Stimulated activated CD4-positive, alpha-beta T cell treated with anti-CD3 and anti-CD28 coated beads, Interleukin-15, amount 100 ng/mL, for 24 hours (primary cell): ENCODE results near the gene CSF1.
A peak's percentile ranks its signal among the peaks of the same experiment; 100 is the strongest.

ENCODE experiments used
- DNase-seq: peaks from one replicate; pipeline ENCODE4 v3.0.0-alpha.2; 2020

The CSF1 gene

DNA sequence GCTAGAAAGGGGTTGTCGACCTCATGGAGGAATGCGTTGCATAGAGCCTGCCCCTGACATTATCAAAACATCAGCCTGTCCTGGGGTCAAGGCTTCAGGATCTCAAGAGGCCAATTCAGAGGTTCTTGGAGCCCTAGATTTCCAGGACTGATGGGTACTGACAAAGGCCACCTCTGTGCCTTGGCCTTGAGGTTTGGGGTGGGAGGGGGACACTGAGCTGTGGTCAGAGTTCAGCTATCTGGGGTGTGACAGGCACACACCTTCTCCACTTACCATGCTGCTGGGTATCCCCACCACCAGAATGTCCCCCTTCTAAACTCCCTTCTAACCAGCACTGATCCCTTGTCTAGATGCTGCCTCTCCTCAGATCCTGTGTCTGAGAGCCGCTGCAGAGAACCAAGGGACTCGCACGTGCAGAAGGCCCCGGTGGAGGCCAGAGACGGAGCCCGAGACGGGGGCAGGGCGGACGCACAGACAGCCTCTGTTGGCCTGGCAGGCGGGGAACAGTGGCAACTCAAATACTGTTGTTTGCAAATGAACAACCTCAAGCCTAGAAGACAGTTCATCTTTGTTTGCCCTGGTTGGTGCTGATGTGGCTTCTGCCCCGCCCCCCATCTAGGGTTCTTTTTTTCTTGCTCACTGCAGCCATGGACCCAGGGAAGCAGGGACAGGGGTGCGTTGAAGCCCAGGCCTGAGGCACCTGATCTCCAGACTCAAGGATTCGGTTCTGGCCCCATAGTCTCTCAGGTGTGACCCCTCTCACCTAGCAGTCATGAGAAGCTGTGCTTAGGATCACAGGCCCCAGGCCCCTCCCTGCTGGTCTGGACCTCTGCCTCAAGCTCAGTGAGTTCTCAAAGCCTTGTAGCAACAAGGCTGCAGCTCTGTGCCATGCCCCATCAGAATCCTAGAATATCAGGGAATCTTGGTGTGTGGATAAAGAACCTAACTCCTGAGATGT is 28.1 kb upstream of the CSF1 start:
- no peak for DNase-seq

DNA sequence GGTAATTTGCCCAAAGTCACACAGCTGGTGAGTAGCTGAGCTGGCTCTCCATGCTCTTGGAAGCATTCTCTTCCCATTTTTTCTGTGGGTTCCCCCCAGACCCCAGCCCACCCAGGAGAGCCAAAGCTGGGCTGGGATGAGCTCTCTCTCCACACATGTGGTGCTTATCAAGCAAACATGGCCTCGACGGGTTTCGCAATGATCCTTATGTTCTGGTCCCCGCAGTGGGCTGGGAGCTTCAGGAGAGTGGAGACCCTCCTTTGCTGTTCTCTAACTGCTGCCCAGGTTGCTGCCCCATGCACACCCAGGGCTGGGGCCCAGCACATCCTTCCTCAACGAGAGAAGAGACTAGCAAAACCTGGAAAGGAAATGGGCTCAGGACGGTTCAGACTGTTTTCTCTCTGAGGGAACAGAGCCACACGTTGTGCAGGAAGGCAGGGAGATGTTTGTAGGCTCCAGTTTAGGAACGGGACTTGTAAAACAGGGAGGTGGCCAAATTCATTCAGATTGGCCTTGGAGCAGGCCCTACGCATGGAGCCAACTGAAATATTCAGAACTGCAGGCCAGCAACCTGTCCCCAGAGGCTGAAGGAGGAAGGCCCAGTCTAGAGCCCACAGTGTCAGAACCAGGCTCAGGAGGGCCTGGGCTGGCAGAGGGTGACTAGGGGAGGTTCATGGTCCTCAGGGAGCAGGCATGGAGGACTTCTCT is 27.2 kb upstream of the CSF1 start:
- DNase-seq = no peak

- DNase-seq = no peak
Observed at GRCh38 chr1:109884242-109884891, 26.3 kb upstream of the CSF1 start.

DNA sequence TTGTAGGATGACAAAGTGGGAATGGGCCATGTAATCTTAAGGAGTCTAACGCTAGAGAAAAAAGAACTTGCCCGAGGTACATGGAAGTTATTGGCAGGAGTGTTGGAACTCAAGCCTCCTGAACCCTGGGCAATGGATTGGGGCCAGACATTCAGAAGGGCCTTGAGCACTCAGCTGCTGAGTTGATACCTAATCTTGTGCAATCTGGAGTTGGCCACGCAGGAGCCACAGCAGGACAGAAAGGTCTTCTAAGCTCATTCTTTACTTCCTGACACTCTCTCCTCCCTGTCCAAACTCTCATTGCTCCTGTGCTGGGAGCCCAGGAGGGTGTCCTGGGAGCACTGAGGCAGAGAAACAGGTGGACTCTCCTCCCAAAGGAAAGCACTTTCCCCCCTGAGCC is 25.1 kb upstream of the CSF1 start:
- no peak for DNase-seq

GRCh38 chr1:109886827-109887226 is 23.8 kb upstream of the CSF1 start:
- DNase-seq = no peak

DNA sequence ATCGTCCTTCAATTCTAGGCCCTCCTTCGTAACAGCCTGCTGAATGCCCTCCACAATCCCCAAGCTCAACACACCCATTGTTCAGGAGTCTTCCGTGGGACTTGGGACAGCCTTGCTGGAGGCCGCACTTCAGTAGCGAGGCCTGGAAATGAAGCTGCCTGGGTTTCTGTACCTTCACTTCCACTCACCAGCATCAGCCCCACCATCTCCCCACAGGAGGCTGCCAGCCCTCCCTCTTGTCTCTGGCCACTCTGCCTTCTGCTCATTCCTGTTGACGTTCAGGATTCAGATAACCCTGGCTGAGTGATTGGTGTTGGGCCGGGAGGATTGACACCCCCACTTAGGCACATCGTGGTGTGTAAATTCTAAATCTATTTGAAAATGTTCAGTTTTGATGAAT is 23.4 kb upstream of the CSF1 start:
- DNase-seq = no peak

GRCh38 chr1:109887884-109888283 is 22.8 kb upstream of the CSF1 start:
- no peak for DNase-seq

DNA sequence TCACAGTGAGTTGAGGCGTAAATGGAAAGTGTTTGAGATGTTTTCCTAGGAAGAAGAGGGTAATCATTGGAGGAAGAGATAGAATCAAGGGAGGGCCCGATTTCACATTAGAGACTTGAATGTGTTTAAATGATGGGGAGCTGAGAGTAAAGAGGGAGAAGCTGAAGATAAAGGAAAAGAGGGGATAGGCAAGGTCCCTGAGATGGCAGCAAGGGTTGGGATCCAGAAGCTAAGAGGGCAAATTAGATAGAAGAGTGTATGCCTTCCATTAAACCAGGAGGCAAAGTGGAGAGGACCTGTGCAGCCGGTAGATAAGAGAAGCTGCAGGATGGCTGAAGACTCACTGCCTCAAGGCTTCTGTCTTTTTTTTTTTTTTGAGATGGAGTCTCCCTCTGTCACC is 21.6 kb upstream of the CSF1 start:
- DNase-seq = no peak

- DNase-seq = peak; percentile 79
Observed at GRCh38 chr1:109890115-109890953, 20.3 kb upstream of the CSF1 start.

DNA sequence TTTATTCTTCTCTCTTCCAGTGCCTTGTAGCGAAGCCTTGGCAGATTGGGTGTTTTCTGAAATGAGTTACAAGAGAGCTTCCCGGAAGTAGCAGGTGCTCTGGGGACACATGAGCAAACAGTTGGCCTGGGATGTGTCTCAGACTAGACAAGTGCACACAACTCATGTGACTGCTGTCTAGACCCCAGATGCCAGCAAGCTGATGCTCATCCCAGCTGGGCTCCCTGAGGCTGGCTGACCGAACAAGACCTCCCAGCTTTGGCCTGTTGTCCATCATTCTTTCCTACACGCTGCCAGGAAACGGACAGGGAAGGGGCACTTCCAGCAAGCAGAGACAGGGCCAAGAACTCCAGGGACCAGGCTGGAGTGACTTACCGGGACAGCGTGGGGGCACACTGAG is 18.7 kb upstream of the CSF1 start:
- no peak for DNase-seq

GRCh38 chr1:109892561-109893368 is 17.9 kb upstream of the CSF1 start:
- no peak for DNase-seq

DNA sequence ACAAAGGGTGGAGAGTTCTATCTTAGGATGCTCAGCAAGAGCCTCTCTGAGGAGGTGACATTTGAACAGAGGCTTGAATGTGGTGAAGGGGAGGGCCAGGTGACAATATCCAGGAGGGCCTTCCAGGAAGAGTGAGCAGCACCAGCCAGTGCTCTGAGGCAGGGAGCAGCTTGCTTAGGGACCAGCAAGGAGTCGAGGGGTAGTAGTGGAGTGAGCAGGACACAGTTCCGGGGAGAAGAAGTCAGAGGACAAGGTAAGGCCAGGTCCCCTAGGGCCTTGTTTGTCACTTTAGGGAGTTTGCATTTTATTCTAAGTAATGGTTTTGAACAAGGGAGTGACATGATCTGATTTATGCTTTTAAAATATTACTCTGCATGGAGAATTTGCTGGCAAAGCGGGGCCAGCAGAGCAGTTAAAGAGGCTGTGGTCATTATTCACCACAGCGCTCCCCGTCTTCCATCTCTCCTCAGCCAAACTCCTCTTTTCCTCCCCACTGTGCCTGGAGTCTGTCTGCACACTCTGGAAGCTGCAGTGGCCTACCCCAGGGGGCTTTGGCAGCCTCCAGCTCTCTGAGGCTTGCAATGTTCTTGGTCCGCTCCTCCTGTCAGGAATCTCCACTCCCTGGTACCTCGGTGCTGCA is 17.0 kb upstream of the CSF1 start:
- DNase-seq = no peak

GRCh38 chr1:109894823-109895719 is 15.6 kb upstream of the CSF1 start:
- DNase-seq = no peak

DNA sequence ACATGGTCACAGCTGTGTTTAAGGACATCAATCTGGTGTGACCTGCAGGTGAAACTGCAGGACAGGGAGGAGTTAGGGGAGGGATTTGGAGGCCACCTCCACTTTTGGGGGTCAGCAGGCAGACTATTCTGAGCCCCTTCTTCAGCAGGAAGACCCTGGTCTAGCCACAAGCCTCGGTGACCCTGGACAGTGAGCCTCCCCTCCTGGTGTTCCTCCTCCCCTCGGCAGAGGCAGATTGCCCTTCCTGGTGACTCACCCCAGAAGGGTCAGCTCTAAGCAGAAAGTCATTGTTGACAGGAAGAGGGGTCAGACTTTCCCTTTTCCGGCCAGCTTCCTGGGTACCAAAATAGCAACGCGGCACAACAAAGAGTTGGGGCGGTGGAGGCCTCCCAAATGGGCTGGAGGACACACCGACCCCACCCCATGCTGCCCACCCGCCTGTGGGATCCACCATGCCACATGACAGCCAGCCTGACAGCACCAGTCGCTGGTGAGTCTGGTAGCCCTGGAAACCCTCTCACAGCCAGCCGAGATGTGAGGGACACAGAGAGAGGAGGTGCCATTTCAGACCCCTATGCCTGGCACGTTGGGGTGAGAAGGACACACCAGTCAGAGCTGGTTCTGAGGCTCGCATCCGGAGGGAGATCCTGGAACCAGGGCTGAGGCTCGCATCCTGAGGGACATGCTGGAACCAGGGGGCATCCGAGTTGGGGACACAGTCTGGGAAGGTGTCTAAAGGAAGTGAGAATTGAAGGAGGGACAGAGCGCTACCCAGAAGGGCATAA is 14.7 kb upstream of the CSF1 start:
- peak; percentile 17 for DNase-seq

DNA sequence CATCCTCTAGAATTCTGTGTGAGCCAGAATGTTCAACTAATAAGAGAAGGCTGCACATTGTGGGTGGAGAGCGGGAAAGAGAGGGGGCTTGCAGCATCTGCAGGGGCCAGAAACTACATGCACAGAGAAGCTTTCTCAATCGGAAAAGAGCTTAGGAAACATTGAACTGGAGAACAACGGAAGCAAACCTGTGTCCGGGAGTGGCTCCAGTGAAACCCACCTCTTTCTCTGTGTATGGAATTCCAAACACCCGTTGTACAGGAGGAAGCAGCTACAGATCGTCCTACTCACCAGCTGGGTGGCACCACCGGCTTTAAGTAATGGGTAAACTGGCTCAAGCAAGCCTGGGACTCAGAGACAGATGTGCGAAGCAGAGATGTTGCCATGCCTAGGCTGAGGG is 14.0 kb upstream of the CSF1 start:
- no peak for DNase-seq

DNA sequence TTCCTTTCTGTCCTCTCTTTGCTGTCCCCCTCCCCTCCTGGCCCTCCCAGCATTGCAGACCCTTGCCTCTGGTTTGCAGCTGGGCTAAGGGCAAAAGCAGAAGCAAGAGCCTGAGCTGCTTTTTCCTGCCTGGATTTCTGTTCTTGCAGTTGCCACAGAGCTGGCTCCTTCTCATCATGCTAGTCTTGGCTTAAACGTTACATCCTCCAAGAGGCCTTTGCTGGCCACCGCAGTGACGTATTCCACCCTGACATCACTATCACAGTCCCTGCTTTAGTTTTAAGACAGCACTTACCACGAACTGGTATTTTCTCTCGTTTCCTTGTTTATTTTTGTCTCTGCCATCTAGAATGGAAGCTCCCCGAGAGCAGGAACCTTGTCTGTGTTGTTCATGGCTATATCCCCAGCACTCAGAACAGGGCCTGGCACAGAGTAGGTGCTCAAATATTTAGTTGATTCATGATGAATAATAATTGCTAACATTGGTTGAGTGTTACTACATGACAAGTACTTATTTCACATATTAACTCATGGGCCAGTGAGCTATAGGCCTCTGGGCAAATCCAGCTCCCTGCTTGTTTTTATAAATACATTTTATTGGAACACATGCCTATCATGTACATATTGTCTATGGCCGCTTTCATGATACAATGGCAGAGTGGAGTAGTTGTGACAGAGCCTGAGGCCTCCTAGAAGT is 13.2 kb upstream of the CSF1 start:
- no peak for DNase-seq

DNA sequence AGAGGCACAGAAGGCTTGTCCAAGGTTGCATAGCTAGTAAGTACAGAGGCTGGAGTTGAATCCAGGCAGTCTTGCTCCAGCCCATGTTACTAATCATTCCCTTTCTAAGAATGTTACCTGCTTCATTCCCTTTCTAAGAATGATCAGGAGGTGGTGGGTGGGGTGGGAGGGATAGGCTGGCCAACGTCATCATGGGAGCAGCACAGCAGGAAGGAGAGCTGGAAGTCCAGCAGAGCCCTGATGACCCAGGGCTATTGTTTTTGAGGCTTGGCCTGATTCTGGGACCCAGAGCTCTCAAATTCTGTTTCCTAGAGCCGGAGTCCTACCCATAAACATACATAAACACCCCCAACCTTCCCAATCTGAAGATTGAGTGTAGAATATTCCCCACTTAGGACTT is 11.8 kb upstream of the CSF1 start:
- no peak for DNase-seq

GRCh38 chr1:109901141-109901523 is 9.5 kb upstream of the CSF1 start:
- DNase-seq = no peak
